Muscle of leg (tissue), 11 donors: ENCODE measurements around the gene MACO1. TPM values are rescaled to one million over a fixed set of nuclear protein-coding genes. Genes with fewer than 3 reads are reported as not detected.
A peak's percentile ranks its signal among the peaks of the same experiment; 100 is the strongest.

Experiments
- DNase-seq: peaks from one replicate; pipeline ENCODE4 v3.0.0; 2013
- H3K27ac ChIP-seq: one replicate; pipeline ENCODE4 v1.5.1; 2013; ENCODE audit warnings: mild to moderate bottlenecking, low read length, control low read depth
- H3K27me3 ChIP-seq: one replicate; pipeline ENCODE4 v1.6.1; 2013; ENCODE audit warnings: low read length; ENCODE audit not compliant: control insufficient read depth, insufficient read depth
- H3K36me3 ChIP-seq: one replicate; pipeline ENCODE4 v1.6.1; 2013; ENCODE audit warnings: low read length; ENCODE audit not compliant: control insufficient read depth, insufficient read depth
- H3K4me1 ChIP-seq: one replicate; pipeline ENCODE4 v1.6.1; 2013; ENCODE audit warnings: low read length; ENCODE audit not compliant: control insufficient read depth, insufficient read depth
- H3K4me3 ChIP-seq: one replicate; pipeline ENCODE4 v1.5.1; 2013; ENCODE audit warnings: low read length, control low read depth
- H3K9me3 ChIP-seq: replicated peaks from 2 replicates; pipeline ENCODE4 v1.6.1; 2013; ENCODE audit warnings: low read depth, low read length; ENCODE audit not compliant: control insufficient read depth
- WGBS: methylation state at CpG from one replicate; pipeline ENCODE4 v1.1.5; 2013; ENCODE audit warnings: missing lambda C conversion rate; ENCODE audit not compliant: insufficient coverage; 5-methylcytosine and 5-hydroxymethylcytosine counted together
- polyA plus RNA-seq, 8 donors: library from polyadenylated mRNA; unstranded; fragments of 120-200 nt; gene quantifications; one replicate each; pipeline versions ENCODE4 v1.2.1 to v1.2.3, GENCODE V29; 2013; ENCODE audit warnings: inconsistent platforms in 1 of 8, low replicate concordance in 1 of 8; ENCODE audit not compliant: insufficient read length in 8 of 8, insufficient read depth in 1 of 8
- total RNA-seq: library from RNA; stranded (reverse); fragments of 120-200 nt; gene quantifications from one replicate; pipeline ENCODE4 v1.2.4, GENCODE V29; 2013

MACO1 gene
- total and polyA plus RNA-seq, 9 donors: 15.6 to 19.4 (median 17.2) TPM

GRCh38 chr1:25473653-25474225 is 43.0 kb downstream of the MACO1 start:
- no peak for DNase-seq
- no CpG with 5 or more reads among the region's 1 CpG for WGBS
- Histone ChIP-seq H3K4me1 (no peaks in the 10 kb centered on the region), H3K27me3 (no peaks in the 10 kb centered on the region), H3K4me3 (no peak overlapping the region), H3K27ac (no peak overlapping the region), H3K9me3 (no peaks in the 10 kb centered on the region), H3K36me3 (peaks cover 2% of the 10 kb centered on the region)

- no peak for DNase-seq
- H3K36me3 ChIP-seq: peaks cover 2% of the 10 kb centered on the region
- no peak overlapping the region for H3K4me3 ChIP-seq
- H3K27me3 ChIP-seq: no peaks in the 10 kb centered on the region
- H3K4me1 ChIP-seq: no peaks in the 10 kb centered on the region
- H3K9me3 ChIP-seq: no peaks in the 10 kb centered on the region
- WGBS: 91% methylated on average over 3 of the region's 5 CpGs
- no peak overlapping the region for H3K27ac ChIP-seq
Measured at GRCh38 chr1:25474439-25475047, 43.8 kb downstream of the MACO1 start.

- Histone ChIP-seq H3K27me3 (no peaks in the 10 kb centered on the region), H3K36me3 (no peaks in the 10 kb centered on the region), H3K4me3 (no peak overlapping the region), H3K27ac (no peak overlapping the region), H3K9me3 (no peaks in the 10 kb centered on the region), H3K4me1 (no peaks in the 10 kb centered on the region)
- DNase-seq: no peak
- WGBS: no CpG with 5 or more reads among the region's 2 CpGs
Measured at GRCh38 chr1:25476186-25477097, 45.7 kb downstream of the MACO1 start.

DNA sequence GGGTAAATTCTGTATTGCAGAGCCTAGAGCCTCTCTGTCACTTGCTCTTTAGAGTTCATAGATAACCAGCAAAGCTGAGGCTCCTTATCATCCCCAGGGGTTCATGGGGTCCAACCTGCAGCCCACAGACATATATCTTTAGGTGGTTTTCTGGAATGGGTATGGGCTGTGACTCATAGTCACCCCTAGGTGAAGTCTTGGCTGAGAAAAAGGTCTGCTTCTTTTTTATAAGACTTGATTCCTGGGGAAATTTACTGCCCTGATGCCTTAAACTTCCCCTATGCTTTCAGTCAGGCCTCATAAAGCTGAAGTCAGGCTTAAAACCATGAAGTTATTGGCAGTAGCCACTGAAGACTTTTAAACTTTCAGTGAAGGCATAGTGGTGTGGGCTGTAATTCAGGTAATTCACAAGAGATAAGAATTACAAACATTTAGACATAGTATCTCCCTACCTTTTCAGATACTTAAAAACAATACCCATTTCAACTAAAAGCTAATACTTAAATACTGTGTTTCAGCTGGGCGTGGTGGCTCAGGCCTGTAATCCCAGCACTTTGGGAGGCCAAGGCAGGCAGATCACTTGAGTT is 46.8 kb downstream of the MACO1 start:
- 67% methylated on average over 1 of the region's 1 CpG for WGBS
- Histone ChIP-seq H3K27me3 (no peaks in the 10 kb centered on the region), H3K36me3 (peaks cover 2% of the 10 kb centered on the region), H3K4me3 (no peak overlapping the region), H3K4me1 (no peaks in the 10 kb centered on the region), H3K9me3 (no peaks in the 10 kb centered on the region), H3K27ac (no peak overlapping the region)
- DNase-seq: no peak

- no peak overlapping the region for H3K4me3 ChIP-seq
- H3K27me3 ChIP-seq: no peaks in the 10 kb centered on the region
- no peaks in the 10 kb centered on the region for H3K9me3 ChIP-seq
- H3K36me3 ChIP-seq: peaks cover 6% of the 10 kb centered on the region
- H3K4me1 ChIP-seq: no peaks in the 10 kb centered on the region
- H3K27ac ChIP-seq: no peak overlapping the region
- DNase-seq: no peak
Measured at GRCh38 chr1:25478633-25479032, 47.9 kb downstream of the MACO1 start.

- H3K9me3 ChIP-seq: no peaks in the 10 kb centered on the region
- no peaks in the 10 kb centered on the region for H3K4me1 ChIP-seq
- H3K4me3 ChIP-seq: no peak overlapping the region
- H3K27ac ChIP-seq: no peak overlapping the region
- 88% methylated on average over 4 of the region's 5 CpGs for WGBS
- DNase-seq: no peak
- H3K27me3 ChIP-seq: no peaks in the 10 kb centered on the region
- peaks cover 25% of the 10 kb centered on the region for H3K36me3 ChIP-seq
Measured at GRCh38 chr1:25481625-25482024, 50.9 kb downstream of the MACO1 start.

DNA sequence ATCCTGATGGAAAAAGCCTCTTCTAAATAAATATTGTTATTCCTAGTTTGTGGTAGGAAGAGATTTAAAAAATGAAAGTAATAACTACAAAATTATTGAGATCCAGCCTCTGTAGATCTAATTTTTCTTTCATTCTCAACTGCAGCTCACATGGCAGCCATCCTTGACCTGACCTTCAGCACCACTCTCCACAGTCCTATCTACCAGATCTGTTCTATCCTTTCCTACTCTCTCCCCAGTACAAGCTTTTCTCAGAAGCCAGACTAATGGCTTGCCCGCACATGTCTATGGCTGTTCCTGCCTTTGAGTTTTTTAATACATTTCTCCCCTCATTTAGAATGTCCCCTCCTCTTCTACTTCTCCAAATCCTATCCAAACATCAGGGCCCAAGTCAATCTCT is 51.5 kb downstream of the MACO1 start:
- Histone ChIP-seq H3K4me1 (no peaks in the 10 kb centered on the region), H3K4me3 (no peak overlapping the region), H3K27ac (no peak overlapping the region), H3K27me3 (no peaks in the 10 kb centered on the region), H3K36me3 (peaks cover 28% of the 10 kb centered on the region), H3K9me3 (no peaks in the 10 kb centered on the region)
- 82% methylated on average over 1 of the region's 1 CpG for WGBS
- DNase-seq: no peak

- DNase-seq: peak; percentile 18
- no peak overlapping the region for H3K27ac ChIP-seq
- H3K9me3 ChIP-seq: no peaks in the 10 kb centered on the region
- H3K36me3 ChIP-seq: peaks cover 37% of the 10 kb centered on the region
- WGBS: 75% methylated on average over 9 of the region's 10 CpGs
- no peaks in the 10 kb centered on the region for H3K27me3 ChIP-seq
- H3K4me3 ChIP-seq: no peak overlapping the region
- no peaks in the 10 kb centered on the region for H3K4me1 ChIP-seq
Measured at GRCh38 chr1:25484096-25484495, 53.4 kb downstream of the MACO1 start.

DNA sequence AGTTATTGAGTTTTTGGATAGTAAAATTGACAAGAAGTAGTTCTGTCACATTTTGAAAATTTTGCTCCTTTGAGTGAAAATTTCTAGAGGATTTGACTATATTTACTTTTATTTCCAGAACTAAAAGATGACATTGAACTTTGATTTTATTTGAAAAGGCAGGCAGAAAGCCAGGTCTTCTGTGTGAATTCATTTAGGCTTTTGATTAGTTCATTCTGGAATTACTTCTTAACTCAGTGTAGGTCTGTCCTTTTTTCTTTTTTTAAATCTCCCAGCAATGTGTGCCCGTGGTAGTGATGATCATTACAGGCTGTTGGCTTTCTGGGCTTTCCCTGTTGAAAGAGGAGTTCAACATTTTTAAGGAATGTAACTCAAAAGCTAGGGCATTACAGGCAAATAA is 53.8 kb downstream of the MACO1 start:
- Histone ChIP-seq H3K27me3 (no peaks in the 10 kb centered on the region), H3K9me3 (no peaks in the 10 kb centered on the region), H3K27ac (no peak overlapping the region), H3K36me3 (peaks cover 40% of the 10 kb centered on the region), H3K4me3 (no peak overlapping the region), H3K4me1 (no peaks in the 10 kb centered on the region)
- no CpG with 5 or more reads among the region's 1 CpG for WGBS
- no peak for DNase-seq
